Measurements from ENCODE around the gene C1orf159.

Gene C1orf159

DNA sequence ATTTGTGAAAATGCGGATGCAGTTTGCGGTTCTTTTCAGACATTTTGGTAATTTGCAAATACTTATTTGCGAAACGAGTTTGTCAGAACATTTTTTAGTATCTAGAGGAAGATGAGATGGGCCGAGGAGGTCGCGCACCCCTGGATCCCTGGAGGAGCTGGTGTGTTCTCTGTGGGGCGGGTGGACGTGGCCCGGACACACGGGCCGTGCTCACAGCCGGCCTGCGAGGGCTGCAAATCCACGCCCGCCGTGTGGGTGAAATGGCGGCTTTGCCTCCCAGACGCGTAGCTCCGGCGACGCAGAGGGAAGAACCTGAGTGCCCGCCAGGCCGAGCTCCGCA, 48.4 kb upstream of the C1orf159 start:
- Histone ChIP-seq H3K4me3 (ENCODE audit: insufficient read depth, low read length, poor library complexity, severe bottlenecking) (no peak overlapping the region), H3K27me3 (ENCODE audit: low read length) (no peaks in the 10 kb centered on the region)

DNA sequence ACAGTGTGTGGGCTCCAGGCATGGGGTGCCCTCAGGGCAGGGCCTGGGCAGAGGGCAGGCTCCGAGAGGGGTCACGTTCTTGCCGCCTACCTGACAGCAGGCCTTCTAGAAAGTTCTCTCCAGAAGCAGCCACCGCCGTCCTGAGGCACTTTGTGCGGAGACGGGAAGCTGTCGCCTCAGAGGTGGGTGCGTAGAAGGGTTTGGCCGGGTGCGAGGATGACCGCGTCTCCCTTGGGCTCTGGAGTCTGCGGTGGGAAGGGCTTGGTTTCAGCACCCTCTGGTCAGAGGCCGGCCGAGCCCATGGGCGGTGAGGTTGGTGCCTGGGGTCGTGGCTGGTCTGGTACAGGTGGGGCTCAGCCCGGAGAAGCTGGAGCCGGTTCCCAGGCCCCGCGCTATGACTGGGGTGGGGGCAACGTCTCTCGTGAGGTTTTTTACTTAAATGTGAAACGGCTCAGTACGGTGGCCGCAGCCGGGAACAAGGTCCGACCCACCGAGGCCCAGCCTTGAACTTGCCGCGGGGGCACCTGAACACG, 47.7 kb upstream of the C1orf159 start:
- Histone ChIP-seq H3K4me2 (ENCODE audit: low read depth, low read length, poor library complexity, severe bottlenecking) (no peak overlapping the region), H3K36me3 (ENCODE audit: low read length) (no peaks in the 10 kb centered on the region), H4K20me1 (ENCODE audit: low read depth, low read length) (no peaks in the 10 kb centered on the region), H3K79me2 (ENCODE audit: insufficient read depth, low read length) (no peaks in the 10 kb centered on the region), H3K4me3 (ENCODE audit: insufficient read depth, low read length, poor library complexity, severe bottlenecking) (no peak overlapping the region), H3K27ac (ENCODE audit: low read depth, low read length) (no peak overlapping the region), H3K27me3 (ENCODE audit: low read length) (no peaks in the 10 kb centered on the region), H3K9me2 (replicated peaks; ENCODE audit: insufficient read depth, low read length) (no peaks in the 10 kb centered on the region), H3K9ac (ENCODE audit: low read length) (no peak overlapping the region), H3K9me3 (ENCODE audit: insufficient read depth, low read length) (no peaks in the 10 kb centered on the region), H3F3A (ENCODE audit: insufficient read depth) (no peaks in the 10 kb centered on the region), H2AFZ (ENCODE audit: low read depth, low read length, severe bottlenecking) (no peak overlapping the region)
- TF ChIP-seq EZH2phosphoT487 (conservative IDR thresholded peaks at IDR 0.05; ENCODE audit: low read length) (no peak), CTCF (IDR thresholded peaks at IDR 0.05; ENCODE audit: insufficient read depth, low read length, poor library complexity, severe bottlenecking) (no peak)

More for the DNA sequence above, 48.4 kb upstream of the C1orf159 start:
- TF ChIP-seq CTCF (IDR thresholded peaks at IDR 0.05; ENCODE audit: insufficient read depth, low read length, poor library complexity, severe bottlenecking) (no peak), EZH2phosphoT487 (conservative IDR thresholded peaks at IDR 0.05; ENCODE audit: low read length) (no peak)
- Histone ChIP-seq H3K4me2 (ENCODE audit: low read depth, low read length, poor library complexity, severe bottlenecking) (no peak overlapping the region), H3F3A (ENCODE audit: insufficient read depth) (no peaks in the 10 kb centered on the region), H2AFZ (ENCODE audit: low read depth, low read length, severe bottlenecking) (no peak overlapping the region), H3K36me3 (ENCODE audit: low read length) (no peaks in the 10 kb centered on the region), H3K27ac (ENCODE audit: low read depth, low read length) (no peak overlapping the region), H3K9ac (ENCODE audit: low read length) (no peak overlapping the region), H3K9me3 (ENCODE audit: insufficient read depth, low read length) (no peaks in the 10 kb centered on the region), H3K9me2 (replicated peaks; ENCODE audit: insufficient read depth, low read length) (no peaks in the 10 kb centered on the region), H4K20me1 (ENCODE audit: low read depth, low read length) (no peaks in the 10 kb centered on the region), H3K79me2 (ENCODE audit: insufficient read depth, low read length) (no peaks in the 10 kb centered on the region)

DNA sequence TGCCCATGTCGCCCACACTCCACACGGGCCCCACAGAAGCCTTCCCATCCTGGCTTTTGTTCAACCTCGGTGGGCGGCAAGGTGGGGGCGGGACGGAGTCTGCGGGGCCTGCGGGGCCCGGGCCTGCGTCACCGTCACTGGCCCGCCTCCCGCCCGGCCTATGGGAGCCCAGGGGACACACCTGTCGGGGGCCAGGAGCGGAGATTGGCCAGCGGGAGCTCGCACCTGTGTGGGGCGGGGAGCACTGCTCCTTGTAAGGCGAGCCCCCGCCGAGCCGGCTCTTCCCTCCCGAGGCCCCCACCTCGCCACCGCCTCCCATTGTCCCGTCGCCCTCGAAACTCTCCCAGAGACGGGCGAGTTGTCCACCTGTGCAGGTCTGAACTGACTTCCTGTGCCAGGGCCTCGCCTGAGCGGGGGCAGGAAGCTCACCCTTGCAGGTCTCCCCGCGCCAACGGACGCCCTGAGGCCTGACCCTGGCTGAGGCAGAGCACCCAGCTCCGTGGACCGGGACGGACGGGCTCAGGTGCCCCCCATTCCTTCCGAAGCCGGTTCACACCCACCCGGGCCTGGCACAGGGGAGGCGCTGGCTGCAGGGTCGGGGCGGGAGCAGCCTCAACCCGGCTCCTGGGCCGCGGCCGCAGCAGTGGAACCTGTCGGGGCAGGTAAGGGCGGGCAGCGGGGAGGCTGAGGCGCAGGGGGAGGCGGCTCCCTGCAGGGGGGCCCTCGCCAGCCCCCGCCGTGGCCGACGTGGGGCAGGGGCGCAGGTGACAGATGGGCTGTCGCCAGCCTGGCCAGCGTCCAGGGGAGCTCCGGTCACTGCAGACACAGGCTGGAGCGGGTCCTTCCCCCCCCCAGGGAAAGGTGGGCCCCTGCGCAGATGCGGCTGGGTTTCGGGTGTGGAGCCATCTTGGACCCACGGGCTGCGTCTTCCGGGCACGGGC, 47.0 kb upstream of the C1orf159 start:
- Histone ChIP-seq H3K9me2 (replicated peaks; ENCODE audit: insufficient read depth, low read length) (no peaks in the 10 kb centered on the region), H3K9me3 (ENCODE audit: insufficient read depth, low read length) (no peaks in the 10 kb centered on the region), H4K20me1 (ENCODE audit: low read depth, low read length) (no peaks in the 10 kb centered on the region), H3K27ac (ENCODE audit: low read depth, low read length) (no peak overlapping the region), H3K79me2 (ENCODE audit: insufficient read depth, low read length) (no peaks in the 10 kb centered on the region), H3K27me3 (ENCODE audit: low read length) (no peaks in the 10 kb centered on the region), H3K4me2 (ENCODE audit: low read depth, low read length, poor library complexity, severe bottlenecking) (no peak overlapping the region), H3K4me3 (ENCODE audit: insufficient read depth, low read length, poor library complexity, severe bottlenecking) (no peak overlapping the region), H3F3A (ENCODE audit: insufficient read depth) (no peaks in the 10 kb centered on the region), H2AFZ (ENCODE audit: low read depth, low read length, severe bottlenecking) (no peak overlapping the region), H3K9ac (ENCODE audit: low read length) (no peak overlapping the region), H3K36me3 (ENCODE audit: low read length) (no peaks in the 10 kb centered on the region)
- TF ChIP-seq EZH2phosphoT487 (conservative IDR thresholded peaks at IDR 0.05; ENCODE audit: low read length) (no peak), CTCF (IDR thresholded peaks at IDR 0.05; ENCODE audit: insufficient read depth, low read length, poor library complexity, severe bottlenecking) (no peak)
